Lung (tissue), 12 donors: Measurements from ENCODE around the gene NECTIN4. TPM values are rescaled to one million over a fixed set of nuclear protein-coding genes. Genes with fewer than 3 reads are reported as not detected.

Experiments
- ATAC-seq: fragments of 200-7000 bp; cut with Tn5 transposase; one replicate; pipeline ENCODE4 v1.9.1; 2020; ENCODE audit warnings: moderate number of reproducible peaks; ENCODE audit not compliant: insufficient read depth, low FRiP score
- DNase-seq, 3 donors: peaks; one replicate each; pipeline ENCODE4 v3.0.0-alpha.2; 2013 to 2017
- H3K27ac ChIP-seq, 2 donors: one replicate each; pipeline ENCODE4 v1.5.1; 2013; ENCODE audit warnings: mild to moderate bottlenecking in 2 of 2, moderate library complexity in 2 of 2, control low read depth in 1 of 2, inconsistent platforms in 1 of 2, low read depth in 1 of 2, low read length in 1 of 2
- H3K27me3 ChIP-seq, 3 donors: one replicate each; pipeline ENCODE4 v1.5.1; 2013; ENCODE audit warnings: low read length in 2 of 3; ENCODE audit not compliant: control insufficient read depth in 3 of 3, insufficient read depth in 3 of 3
- H3K36me3 ChIP-seq, 4 donors: one replicate each; pipeline ENCODE4 v1.5.1; 2013; ENCODE audit warnings: low read length in 4 of 4, mild to moderate bottlenecking in 1 of 4, moderate library complexity in 1 of 4; ENCODE audit not compliant: control insufficient read depth in 4 of 4, insufficient read depth in 4 of 4
- H3K4me1 ChIP-seq, 5 donors: one replicate each; pipeline ENCODE4 v1.5.1; 2013; ENCODE audit warnings: low read length in 5 of 5, mild to moderate bottlenecking in 2 of 5, moderate library complexity in 1 of 5; ENCODE audit not compliant: control insufficient read depth in 5 of 5, insufficient read depth in 5 of 5
- H3K4me3 ChIP-seq: one replicate; pipeline ENCODE4 v1.5.1; 2013; ENCODE audit warnings: mild to moderate bottlenecking, control low read depth, moderate library complexity
- H3K9ac ChIP-seq, 2 donors: one replicate each; pipeline ENCODE4 v1.5.1; 2013; ENCODE audit warnings: low read length in 2 of 2, control low read depth in 1 of 2; ENCODE audit not compliant: insufficient read depth in 1 of 2
- H3K9me3 ChIP-seq, 4 donors: one replicate each; pipeline ENCODE4 v1.5.1; 2013; ENCODE audit warnings: low read length in 3 of 4, mild to moderate bottlenecking in 1 of 4, moderate library complexity in 1 of 4; ENCODE audit not compliant: control insufficient read depth in 4 of 4, insufficient read depth in 3 of 4
- CTCF ChIP-seq: IDR thresholded peaks from 2 replicates; pipeline ENCODE4 v1.5.1; 2012; ENCODE audit warnings: mild to moderate bottlenecking; ENCODE audit errors: control extremely low read depth, extremely low read depth
- WGBS, 2 donors: extraction: QIAGEN DNeasy Blood & Tissue Kit; methylation state at CpG; one replicate each; pipeline ENCODE4 v1.1.7; 2013; 5-methylcytosine and 5-hydroxymethylcytosine counted together
- polyA plus RNA-seq, 2 donors: library from polyadenylated mRNA; stranded (reverse); fragments of 200-250 nt; gene quantifications; one replicate each; pipeline ENCODE4 v1.2.1, GENCODE V29; 2013
- total RNA-seq, 2 donors: library from RNA; depleted of rRNA in 1 of 2; stranded (reverse); fragments of >200 nt in 1 of 2; gene quantifications; one replicate each; pipeline ENCODE4 v1.2.1, GENCODE V29; 2014 to 2021
- donor health status: control.
- donor health status: control.
- donor health status: Bipolar disorder and iron deficiency.
- donor health status: healthy.
- donor health status: DM: yes; HTN: yes; CAD: no.

The NECTIN4 gene
- total and polyA plus RNA-seq, 4 donors: 6.2 to 12.5 (median 9.9) TPM

DNA sequence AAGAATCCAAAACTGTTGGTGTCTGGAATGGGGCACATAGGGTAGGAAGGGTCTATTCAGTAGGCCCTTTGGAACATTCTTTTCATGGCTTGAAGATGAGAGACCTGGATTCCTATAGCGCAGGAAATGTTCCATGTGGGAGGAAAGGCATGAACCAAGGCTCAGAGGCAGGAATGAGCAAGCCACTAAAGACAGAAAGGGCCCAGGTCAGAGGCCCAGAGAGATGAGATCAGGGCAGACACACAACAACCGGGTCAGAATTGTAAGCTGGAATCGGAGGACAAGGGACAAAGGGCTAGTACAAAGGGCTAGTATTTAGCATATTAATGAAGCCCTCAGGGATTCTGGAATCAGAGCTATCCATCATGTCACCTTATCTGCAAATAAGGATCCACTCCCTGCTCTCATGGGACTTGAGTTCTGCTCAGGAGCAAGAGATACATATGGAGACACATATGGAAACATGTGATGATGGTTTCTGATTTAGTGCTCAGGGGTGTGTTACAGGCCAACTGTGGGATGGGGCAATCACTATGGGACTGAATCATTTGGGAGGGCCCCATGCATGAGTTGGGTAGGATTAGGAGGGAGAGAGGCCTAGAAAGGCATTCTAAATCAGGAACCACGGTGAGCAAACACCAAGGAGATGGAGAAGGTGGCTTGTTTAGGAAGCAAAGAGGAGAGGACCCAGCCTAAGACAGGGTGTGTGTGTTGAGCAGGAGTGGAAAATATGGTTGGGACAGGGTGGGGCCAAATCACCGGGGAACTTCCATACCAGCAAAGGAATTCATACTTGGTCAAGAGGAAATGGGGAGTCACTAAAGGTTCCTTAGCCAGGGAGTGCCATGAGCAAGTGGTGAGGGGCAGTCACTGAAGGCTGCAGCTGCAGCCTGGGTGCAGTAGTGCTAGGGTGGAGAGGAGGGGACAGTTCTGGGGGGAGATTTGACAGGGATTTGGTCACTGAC, 8.6 kb downstream of the NECTIN4 start:
- Histone ChIP-seq H3K27ac (peak overlapping the region in 1 of 2 donors; percentile 48), H3K36me3 (peaks cover 0 to 2% (median 0%) of the 10 kb centered on the region in 4 donors), H3K9me3 (peaks cover 0 to 4% (median 0%) of the 10 kb centered on the region in 4 donors), H3K9ac (no peak overlapping the region), H3K27me3 (peaks cover 0 to 6% (median 0%) of the 10 kb centered on the region in 3 donors), H3K4me3 (no peak overlapping the region), H3K4me1 (peaks cover 0 to 5% (median 3%) of the 10 kb centered on the region in 5 donors)
- ATAC-seq: no peak
- DNase-seq: no peak
- TF ChIP-seq CTCF: no peak
- WGBS, 2 donors: 78 to 87% methylated on average over 5 of the region's 5 CpGs

DNA sequence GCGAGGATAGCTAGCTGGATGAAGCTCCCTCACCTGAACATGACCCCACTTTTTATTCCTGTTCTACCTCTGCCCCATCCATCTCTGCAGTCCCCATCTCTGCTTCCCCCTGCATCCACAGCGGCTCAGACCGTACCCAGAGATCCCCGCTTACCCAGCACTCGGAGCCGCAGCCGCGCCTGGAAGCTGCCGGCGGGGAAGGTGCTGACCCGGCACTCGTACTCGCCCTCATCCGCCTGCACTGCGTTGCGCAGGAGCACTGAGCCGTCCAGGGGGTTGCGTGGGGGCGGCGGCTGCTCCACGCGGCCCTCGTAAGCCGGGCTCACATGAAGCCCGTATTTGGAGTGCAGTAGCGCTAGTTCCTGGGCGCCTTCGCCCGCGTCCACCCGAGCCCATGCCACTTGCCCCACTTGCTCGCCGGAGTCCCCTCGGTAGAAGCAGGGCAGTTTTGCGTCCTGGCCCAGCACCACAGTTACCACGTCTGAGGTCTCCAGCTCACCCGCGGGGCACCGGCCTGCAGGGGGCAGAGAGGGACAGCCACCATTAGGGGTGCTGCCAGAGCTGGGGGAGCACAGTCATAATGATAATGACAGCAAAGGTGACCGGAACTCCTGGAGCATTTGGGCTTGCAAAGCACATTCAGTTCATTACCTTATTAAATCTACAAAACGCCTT, 9.8 kb downstream of the NECTIN4 start:
- Histone ChIP-seq H3K27me3 (peaks cover 0 to 6% (median 0%) of the 10 kb centered on the region in 3 donors), H3K36me3 (peaks cover 0 to 2% (median 0%) of the 10 kb centered on the region in 4 donors), H3K27ac (no peak overlapping the region), H3K4me1 (peaks cover 0 to 5% (median 3%) of the 10 kb centered on the region in 5 donors), H3K9ac (no peak overlapping the region), H3K9me3 (peaks cover 0 to 4% (median 0%) of the 10 kb centered on the region in 4 donors), H3K4me3 (no peak overlapping the region)
- ATAC-seq (no peak), DNase-seq (no peak)
- TF ChIP-seq CTCF: no peak
- WGBS, 2 donors: 70 to 78% methylated on average over 41 of the region's 41 CpGs

- Histone ChIP-seq H3K4me1 (no peaks in the 10 kb centered on the region), H3K9ac (no peak overlapping the region), H3K36me3 (peaks cover 0 to 2% (median 0%) of the 10 kb centered on the region in 4 donors), H3K4me3 (no peak overlapping the region), H3K9me3 (peaks cover 0 to 4% (median 0%) of the 10 kb centered on the region in 4 donors), H3K27ac (no peak overlapping the region), H3K27me3 (peaks cover 0 to 6% (median 0%) of the 10 kb centered on the region in 3 donors)
- WGBS, 2 donors: 79 to 86% methylated on average over 9 of the region's 9 CpGs
- ATAC-seq (no peak), DNase-seq (no peak)
- TF ChIP-seq CTCF: no peak
These were observed 11.9 kb downstream of the NECTIN4 start for GRCh38 chr1:161077426-161077825.
